ENCODE measurements around the gene UBE4B. TPM values are rescaled to one million over a fixed set of nuclear protein-coding genes. Genes with fewer than 3 reads are reported as not detected.

Gene UBE4B
- total RNA-seq, 4 donors from 2014 or later = 37.5 to 60.3 (median 51.3) TPM

- H3K9me3 ChIP-seq = no peaks in the 10 kb centered on the region
- peaks cover 19 to 81% (median 27%) of the 10 kb centered on the region in 3 donors for H3K4me1 ChIP-seq
- DNase-seq = no peak
- WGBS, 2 donors = 40 to 53% methylated on average over 3 of the region's 3 CpGs
- peak overlapping the region in 2 of 4 donors; percentile 23 to 55 for H3K27ac ChIP-seq
- no peak overlapping the region for H3K4me3 ChIP-seq
- TF ChIP-seq POLR2A (IDR thresholded peaks at IDR 0.05) = no peak
- no peak for TF ChIP-seq CTCF (IDR thresholded peaks at IDR 0.05)
- peaks cover 0 to 37% (median 0%) of the 10 kb centered on the region in 3 donors for H3K36me3 ChIP-seq
- no peaks in the 10 kb centered on the region for H3K27me3 ChIP-seq
- intact Hi-C loops (cut with DNase I) = no loop called here
These were observed 17.9 kb downstream of the UBE4B start for GRCh38 chr1:10050611-10051010.

- 79 to 88% methylated on average over 1 of the region's 1 CpG for WGBS, 2 donors
- Histone ChIP-seq H3K4me1 (peaks cover 10 to 81% (median 23%) of the 10 kb centered on the region in 3 donors), H3K9me3 (no peaks in the 10 kb centered on the region), H3K27ac (no peak overlapping the region), H3K4me3 (no peak overlapping the region), H3K27me3 (no peaks in the 10 kb centered on the region), H3K36me3 (peaks cover 0 to 37% (median 0%) of the 10 kb centered on the region in 3 donors)
- TF ChIP-seq POLR2A (IDR thresholded peaks at IDR 0.05) = no peak
- TF ChIP-seq CTCF (IDR thresholded peaks at IDR 0.05) = no peak
- no peak for DNase-seq
- intact Hi-C loops (cut with DNase I) = no loop called here
These were observed 18.9 kb downstream of the UBE4B start for GRCh38 chr1:10051656-10052055.

- TF ChIP-seq CTCF (IDR thresholded peaks at IDR 0.05) (no peak), POLR2A (IDR thresholded peaks at IDR 0.05) (no peak)
- 39 to 47% methylated on average over 4 of the region's 4 CpGs for WGBS, 2 donors
- no peak for DNase-seq
- H3K4me1 ChIP-seq = peaks cover 6 to 81% (median 23%) of the 10 kb centered on the region in 3 donors
- H3K27me3 ChIP-seq = no peaks in the 10 kb centered on the region
- no peaks in the 10 kb centered on the region for H3K9me3 ChIP-seq
- H3K27ac ChIP-seq = peak overlapping the region in 2 of 4 donors; percentile 25 to 32
- no peak overlapping the region for H3K4me3 ChIP-seq
- peaks cover 0 to 37% (median 0%) of the 10 kb centered on the region in 3 donors for H3K36me3 ChIP-seq
- intact Hi-C loops (cut with DNase I) = no loop called here
These were observed 19.6 kb downstream of the UBE4B start for GRCh38 chr1:10052347-10052746.

GRCh38 chr1:10054465-10054864 lies 21.7 kb downstream of the UBE4B start:
- no peak for TF ChIP-seq CTCF (IDR thresholded peaks at IDR 0.05)
- no peak for TF ChIP-seq POLR2A (IDR thresholded peaks at IDR 0.05)
- no peak for DNase-seq
- Histone ChIP-seq H3K4me3 (no peak overlapping the region), H3K4me1 (peaks cover 21 to 81% (median 24%) of the 10 kb centered on the region in 3 donors), H3K9me3 (no peaks in the 10 kb centered on the region), H3K36me3 (peaks cover 0 to 45% (median 0%) of the 10 kb centered on the region in 3 donors), H3K27me3 (no peaks in the 10 kb centered on the region), H3K27ac (no peak overlapping the region)
- intact Hi-C loops (cut with DNase I) = no loop called here
- WGBS, 2 donors = 81 to 95% methylated on average over 2 of the region's 2 CpGs

- H3K4me1 ChIP-seq = peaks cover 24 to 82% (median 25%) of the 10 kb centered on the region in 3 donors
- H3K27ac ChIP-seq = peak overlapping the region in 3 of 4 donors; percentile 30 to 55 (median 42)
- 77 to 82% methylated on average over 4 of the region's 4 CpGs for WGBS, 2 donors
- no peaks in the 10 kb centered on the region for H3K27me3 ChIP-seq
- no peaks in the 10 kb centered on the region for H3K9me3 ChIP-seq
- H3K4me3 ChIP-seq = no peak overlapping the region
- no peak for TF ChIP-seq CTCF (IDR thresholded peaks at IDR 0.05)
- no peak for TF ChIP-seq POLR2A (IDR thresholded peaks at IDR 0.05)
- no peak for DNase-seq
- peaks cover 0 to 36% (median 0%) of the 10 kb centered on the region in 3 donors for H3K36me3 ChIP-seq
- intact Hi-C loops (cut with DNase I) = no loop called here
These were observed 23.8 kb downstream of the UBE4B start for GRCh38 chr1:10056599-10056987.

All from esophagus squamous epithelium (tissue), 5 donors.